GM12878 (cell line): ENCODE data around the gene SP4. TPM values are rescaled to one million over a fixed set of nuclear protein-coding genes. Genes with fewer than 3 reads are reported as not detected.
A peak's percentile ranks its signal among the peaks of the same experiment; 100 is the strongest.

Experiments
- HDGF ChIP-seq: fragments of 450-650 bp; IDR thresholded peaks from 2 replicates; pipeline ENCODE4 v1.6.1; 2016; ENCODE audit warnings: antibody characterized with exemption
- JUND ChIP-seq: IDR thresholded peaks from 2 replicates; pipeline ENCODE4 v1.6.1; 2012; ENCODE audit warnings: low read depth, mild to moderate bottlenecking, low read length, improper control_type of control experiment, moderate library complexity
- RB1 ChIP-seq: fragments of 450-650 bp; formaldehyde crosslinking; IDR thresholded peaks from 2 replicates; pipeline ENCODE4 v1.6.1; 2017; ENCODE audit warnings: mild to moderate bottlenecking, borderline replicate concordance
- RUNX3 ChIP-seq: IDR thresholded peaks from 2 replicates; pipeline ENCODE4 v1.6.1; 2012; ENCODE audit warnings: low read length, inconsistent platforms
- SP1 ChIP-seq: IDR thresholded peaks from one replicate; pipeline ENCODE4 v1.6.1; 2011; ENCODE audit warnings: low read depth, low read length
- SREBF2 ChIP-seq: IDR thresholded peaks from 2 replicates; pipeline ENCODE4 v1.6.1; 2012; ENCODE audit warnings: mild to moderate bottlenecking, low read length
- TCF3 ChIP-seq: IDR thresholded peaks from 2 replicates; pipeline ENCODE4 v1.6.1; 2012; ENCODE audit warnings: low read depth, mild to moderate bottlenecking, low read length, borderline replicate concordance; ENCODE audit not compliant: insufficient read depth
- polyA plus RNA-seq, 11 experiments: library from polyadenylated mRNA; depleted of rRNA in 4 of 11; unstranded in 6 of 11; stranded (reverse) in 5 of 11; fragments of >200 nt; fragmentation: Nextera tagmentation in 4 of 11; fragmentation: Illumina TruSeq in 1 of 11; extraction: Ambion mirVana in 4 of 11; extraction: Trizol in 1 of 11; gene quantifications; 1 replicate in 1 of 11; 2 replicates in 10 of 11; pipeline versions ENCODE4 v1.2.1 to v1.2.3, GENCODE V29; 2011 to 2016; ENCODE audit warnings: inconsistent platforms in 2 of 11, missing spikeins in 2 of 11, low read depth in 1 of 11
- total RNA-seq, 4 experiments: library from RNA; depleted of rRNA in 3 of 4; stranded (reverse); fragments of >200 nt in 3 of 4; fragmentation: Illumina TruSeq in 1 of 4; extraction: Trizol in 1 of 4; gene quantifications; 2 replicates each; pipeline versions ENCODE4 v1.2.1 to v1.2.3, GENCODE V29; 2013 to 2021
- TF ChIP-seq, protein P1 (sequence below): IDR thresholded peaks from 2 replicates; pipeline ENCODE4 v1.6.1; 2011; ENCODE audit warnings: low read depth, low read length, improper control_type of control experiment, borderline replicate concordance
- TF ChIP-seq, protein P2 (sequence below): fragments of 450-650 bp; IDR thresholded peaks from 2 replicates; pipeline ENCODE4 v1.6.1; 2016; ENCODE audit warnings: mild to moderate bottlenecking
- TF ChIP-seq, protein P3 (sequence below): IDR thresholded peaks from 2 replicates; pipeline ENCODE4 v1.6.1; 2012; ENCODE audit warnings: low read depth, low read length, improper control_type of control experiment

Gene SP4
- total and polyA plus RNA-seq, 10 of the 15 experiments (the other 5 are each of a cell fraction or from before 2014, with no cell fraction given): 6.2 to 32.4 (median 16.1) TPM

DNA sequence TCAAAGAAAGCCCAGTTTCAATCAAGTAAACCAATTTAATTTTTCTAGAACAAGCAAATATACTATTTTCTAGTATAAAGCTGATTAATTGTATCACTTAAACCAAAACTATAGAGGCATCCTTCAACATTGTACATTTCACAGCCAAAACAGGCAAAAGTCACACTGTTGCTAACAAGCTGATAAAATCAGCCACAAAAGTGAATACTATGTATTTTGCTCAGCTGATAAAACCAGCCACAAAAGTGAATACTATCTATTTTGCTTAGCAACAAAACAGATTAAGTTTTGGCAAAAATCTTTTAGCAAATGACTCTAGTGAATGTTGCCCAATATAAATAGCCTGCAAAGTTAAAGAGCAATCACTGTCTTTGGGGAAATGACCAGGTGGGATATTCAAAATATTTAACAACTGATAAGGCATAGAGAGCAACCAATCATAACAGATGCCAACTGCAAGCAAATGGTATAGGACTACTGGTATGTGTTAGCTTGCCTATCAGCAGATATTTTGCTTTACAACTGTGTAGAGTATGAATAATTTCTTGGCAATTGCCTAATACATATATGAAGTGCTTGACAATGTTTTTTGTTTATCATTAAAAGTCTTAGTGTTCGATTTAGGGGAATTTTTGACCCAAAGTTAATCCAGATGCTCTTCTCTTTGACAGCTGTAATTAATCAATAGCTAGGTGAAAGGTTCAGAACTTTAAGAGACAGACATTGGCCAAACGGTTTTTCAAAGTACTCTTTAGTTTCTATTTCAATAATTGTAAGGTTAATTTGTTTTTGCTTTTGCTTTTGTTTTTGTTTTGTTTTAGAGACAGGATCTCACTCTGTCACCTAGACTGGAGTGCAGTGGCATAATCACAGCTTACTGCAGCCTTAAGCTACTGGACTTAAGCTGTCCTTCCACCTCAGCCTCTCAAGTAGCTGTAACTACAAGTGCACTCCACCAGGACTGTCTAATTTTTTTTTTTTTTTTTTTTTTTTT lies 44.4 kb upstream of the SP4 start (continued):
- TF ChIP-seq SREBF2 (no peak), RUNX3 (no peak), RB1 (no peak), TCF3 (no peak), HDGF (peak; percentile 75; the same call in 1 of the 2 replicates), SP1 (no peak), JUND (no peak)
- TF ChIP-seq, protein P1, sequence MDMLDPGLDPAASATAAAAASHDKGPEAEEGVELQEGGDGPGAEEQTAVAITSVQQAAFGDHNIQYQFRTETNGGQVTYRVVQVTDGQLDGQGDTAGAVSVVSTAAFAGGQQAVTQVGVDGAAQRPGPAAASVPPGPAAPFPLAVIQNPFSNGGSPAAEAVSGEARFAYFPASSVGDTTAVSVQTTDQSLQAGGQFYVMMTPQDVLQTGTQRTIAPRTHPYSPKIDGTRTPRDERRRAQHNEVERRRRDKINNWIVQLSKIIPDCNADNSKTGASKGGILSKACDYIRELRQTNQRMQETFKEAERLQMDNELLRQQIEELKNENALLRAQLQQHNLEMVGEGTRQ: no peak
- TF ChIP-seq, protein P2, sequence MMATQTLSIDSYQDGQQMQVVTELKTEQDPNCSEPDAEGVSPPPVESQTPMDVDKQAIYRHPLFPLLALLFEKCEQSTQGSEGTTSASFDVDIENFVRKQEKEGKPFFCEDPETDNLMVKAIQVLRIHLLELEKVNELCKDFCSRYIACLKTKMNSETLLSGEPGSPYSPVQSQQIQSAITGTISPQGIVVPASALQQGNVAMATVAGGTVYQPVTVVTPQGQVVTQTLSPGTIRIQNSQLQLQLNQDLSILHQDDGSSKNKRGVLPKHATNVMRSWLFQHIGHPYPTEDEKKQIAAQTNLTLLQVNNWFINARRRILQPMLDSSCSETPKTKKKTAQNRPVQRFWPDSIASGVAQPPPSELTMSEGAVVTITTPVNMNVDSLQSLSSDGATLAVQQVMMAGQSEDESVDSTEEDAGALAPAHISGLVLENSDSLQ: peak; percentile 88
- TF ChIP-seq, protein P3, sequence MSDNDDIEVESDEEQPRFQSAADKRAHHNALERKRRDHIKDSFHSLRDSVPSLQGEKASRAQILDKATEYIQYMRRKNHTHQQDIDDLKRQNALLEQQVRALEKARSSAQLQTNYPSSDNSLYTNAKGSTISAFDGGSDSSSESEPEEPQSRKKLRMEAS: no peak
